HG02610 (cell line): ENCODE results near the gene SCD5.

ENCODE experiments used
- ATAC-seq: cut with Tn5 transposase; IDR thresholded peaks from one replicate; pipeline ENCODE4 v1.9.1; 2021; ENCODE audit warnings: mild to moderate bottlenecking, moderate library complexity; ENCODE audit not compliant: unreplicated experiment

Gene SCD5

GRCh38 chr4:82797405-82798111 is 1.0 kb downstream of the SCD5 start:
- no peak for ATAC-seq

GRCh38 chr4:82797040-82797404 is 1.6 kb downstream of the SCD5 start:
- ATAC-seq = no peak

GRCh38 chr4:82792912-82793649 is 5.5 kb downstream of the SCD5 start:
- no peak for ATAC-seq

- ATAC-seq = no peak
These were observed 7.4 kb downstream of the SCD5 start for GRCh38 chr4:82791179-82791578.

GRCh38 chr4:82790060-82790660 is 8.4 kb downstream of the SCD5 start:
- ATAC-seq = no peak

- ATAC-seq = no peak
These were observed 9.4 kb downstream of the SCD5 start for GRCh38 chr4:82789025-82789776.

GRCh38 chr4:82787342-82787741 is 11.3 kb downstream of the SCD5 start:
- ATAC-seq = no peak

- no peak for ATAC-seq
These were observed 11.8 kb downstream of the SCD5 start for GRCh38 chr4:82786828-82787227.

- ATAC-seq = no peak
These were observed 12.8 kb downstream of the SCD5 start for GRCh38 chr4:82785611-82786400.

GRCh38 chr4:82784681-82785610 is 13.7 kb downstream of the SCD5 start:
- ATAC-seq = no peak

- no peak for ATAC-seq
These were observed 15.8 kb downstream of the SCD5 start for GRCh38 chr4:82782626-82783345.

- peak; percentile 63 for ATAC-seq
These were observed 17.8 kb downstream of the SCD5 start for GRCh38 chr4:82780752-82781231.

- ATAC-seq = no peak
These were observed 18.3 kb downstream of the SCD5 start for GRCh38 chr4:82780170-82780751.

- ATAC-seq = no peak
These were observed 19.6 kb downstream of the SCD5 start for GRCh38 chr4:82779032-82779431.

- no peak for ATAC-seq
These were observed 20.6 kb downstream of the SCD5 start for GRCh38 chr4:82777857-82778525.

- ATAC-seq = no peak
These were observed 21.6 kb downstream of the SCD5 start for GRCh38 chr4:82776925-82777542.

GRCh38 chr4:82775243-82775642 is 23.4 kb downstream of the SCD5 start:
- ATAC-seq = no peak
